ENCODE measurements around the gene GUCY2D.

GUCY2D gene

GRCh38 chr17:7989781-7990655 is 12.4 kb upstream of the GUCY2D start:
- DNase-seq (ENCODE audit: low read depth in 1 of 2, low spot score in 1 of 2) = peak; percentile 78 to 82
- TF ChIP-seq GABPA (IDR thresholded peaks at IDR 0.05; ENCODE audit: low read depth) (no peak), POLR2AphosphoS5 (IDR thresholded peaks at IDR 0.05; ENCODE audit: low read depth) (0 out of 2 replicates have a peak, but pooled peaks have one; percentile 27), REST (IDR thresholded peaks at IDR 0.05; ENCODE audit: insufficient replicate concordance, low read depth) (no peak), SPI1 (IDR thresholded peaks at IDR 0.05; ENCODE audit: borderline replicate concordance, low read depth) (no peak; the same call in 1 of the 2 replicates)
- TF ChIP-seq, protein P1, sequence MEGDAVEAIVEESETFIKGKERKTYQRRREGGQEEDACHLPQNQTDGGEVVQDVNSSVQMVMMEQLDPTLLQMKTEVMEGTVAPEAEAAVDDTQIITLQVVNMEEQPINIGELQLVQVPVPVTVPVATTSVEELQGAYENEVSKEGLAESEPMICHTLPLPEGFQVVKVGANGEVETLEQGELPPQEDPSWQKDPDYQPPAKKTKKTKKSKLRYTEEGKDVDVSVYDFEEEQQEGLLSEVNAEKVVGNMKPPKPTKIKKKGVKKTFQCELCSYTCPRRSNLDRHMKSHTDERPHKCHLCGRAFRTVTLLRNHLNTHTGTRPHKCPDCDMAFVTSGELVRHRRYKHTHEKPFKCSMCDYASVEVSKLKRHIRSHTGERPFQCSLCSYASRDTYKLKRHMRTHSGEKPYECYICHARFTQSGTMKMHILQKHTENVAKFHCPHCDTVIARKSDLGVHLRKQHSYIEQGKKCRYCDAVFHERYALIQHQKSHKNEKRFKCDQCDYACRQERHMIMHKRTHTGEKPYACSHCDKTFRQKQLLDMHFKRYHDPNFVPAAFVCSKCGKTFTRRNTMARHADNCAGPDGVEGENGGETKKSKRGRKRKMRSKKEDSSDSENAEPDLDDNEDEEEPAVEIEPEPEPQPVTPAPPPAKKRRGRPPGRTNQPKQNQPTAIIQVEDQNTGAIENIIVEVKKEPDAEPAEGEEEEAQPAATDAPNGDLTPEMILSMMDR (IDR thresholded peaks at IDR 0.05; ENCODE audit: insufficient read depth, low read length) = peak; percentile 72
- peak overlapping the region; percentile 78 for H3K27ac ChIP-seq (replicated peaks)
- H3K4me3 ChIP-seq (replicated peaks; ENCODE audit: insufficient read depth, low read length) = peak overlapping the region; percentile 36
- H3K27me3 ChIP-seq (ENCODE audit: insufficient read depth, poor library complexity, severe bottlenecking) = no peaks in the 10 kb centered on the region

- no peak for TF ChIP-seq REST (IDR thresholded peaks at IDR 0.05; ENCODE audit: insufficient replicate concordance, low read depth)
- TF ChIP-seq SPI1 (IDR thresholded peaks at IDR 0.05; ENCODE audit: borderline replicate concordance, low read depth) = no peak
- no peak for TF ChIP-seq POLR2AphosphoS5 (IDR thresholded peaks at IDR 0.05; ENCODE audit: low read depth)
- TF ChIP-seq, protein P1 (IDR thresholded peaks at IDR 0.05; ENCODE audit: insufficient read depth, low read length) = no peak
- no peak for TF ChIP-seq GABPA (IDR thresholded peaks at IDR 0.05; ENCODE audit: low read depth)
- H3K4me3 ChIP-seq (replicated peaks; ENCODE audit: insufficient read depth, low read length) = no peak overlapping the region
- H3K27ac ChIP-seq (replicated peaks) = no peak overlapping the region
- DNase-seq (ENCODE audit: low read depth in 1 of 2, low spot score in 1 of 2) = no peak
- no peaks in the 10 kb centered on the region for H3K27me3 ChIP-seq (ENCODE audit: insufficient read depth, poor library complexity, severe bottlenecking)
Observed at GRCh38 chr17:7992516-7992915, 9.9 kb upstream of the GUCY2D start.

GRCh38 chr17:7992924-7993323 is 9.5 kb upstream of the GUCY2D start:
- no peaks in the 10 kb centered on the region for H3K27me3 ChIP-seq (ENCODE audit: insufficient read depth, poor library complexity, severe bottlenecking)

More at GRCh38 chr17:7992924-7993323, 9.5 kb upstream of the GUCY2D start:
- Histone ChIP-seq H3K4me3 (replicated peaks; ENCODE audit: insufficient read depth, low read length) (no peak overlapping the region), H3K27ac (replicated peaks) (no peak overlapping the region)
- DNase-seq (ENCODE audit: low read depth in 1 of 2, low spot score in 1 of 2) = peak in 1 of 2 experiments; percentile 26
- TF ChIP-seq GABPA (IDR thresholded peaks at IDR 0.05; ENCODE audit: low read depth) = no peak
- TF ChIP-seq, protein P1 (IDR thresholded peaks at IDR 0.05; ENCODE audit: insufficient read depth, low read length) = no peak
- no peak for TF ChIP-seq POLR2AphosphoS5 (IDR thresholded peaks at IDR 0.05; ENCODE audit: low read depth)
- TF ChIP-seq REST (IDR thresholded peaks at IDR 0.05; ENCODE audit: insufficient replicate concordance, low read depth) = no peak
- TF ChIP-seq SPI1 (IDR thresholded peaks at IDR 0.05; ENCODE audit: borderline replicate concordance, low read depth) = no peak
